Motor neuron (in vitro differentiated cells): ENCODE results near the gene AK9. TPM values are rescaled to one million over a fixed set of nuclear protein-coding genes. Genes with fewer than 3 reads are reported as not detected.

Experiments used
- ATAC-seq, 8 experiments: fragments of 200-7000 bp; cut with Tn5 transposase; replicated peaks in 6 of 8; 2 replicates each; pipeline ENCODE4 v1.8.0; 2021; ENCODE audit warnings: mild to moderate bottlenecking in 8 of 8, moderate library complexity in 8 of 8
- H3K27ac ChIP-seq, 2 donors: fragments of 250-450 bp; sonication (Bioruptor Pico); 2 replicates each; pipeline ENCODE4 v1.9.0; 2021; ENCODE audit warnings: antibody characterized with exemption in 2 of 2, mild to moderate bottlenecking in 2 of 2, moderate library complexity in 1 of 2
- H3K4me1 ChIP-seq, 2 donors: fragments of 250-450 bp; sonication (Bioruptor Pico); replicated peaks in 1 of 2; 2 replicates each; pipeline ENCODE4 v1.6.1; 2021; ENCODE audit warnings: antibody characterized with exemption in 2 of 2, mild to moderate bottlenecking in 2 of 2, moderate library complexity in 1 of 2
- H3K4me3 ChIP-seq, 5 donors: fragments of 250-450 bp; sonication (Bioruptor Pico); 2 replicates each; pipeline ENCODE4 v1.9.0; 2021; ENCODE audit warnings: antibody characterized with exemption in 5 of 5, mild to moderate bottlenecking in 5 of 5, moderate library complexity in 4 of 5
- whole genome bisulfite sequencing, 10 experiments: fragments of 450-650 bp; shearing (Covaris generic); methylation state at CpG; one replicate each; pipeline ENCODE4 v1.0.0; 2022; 5-methylcytosine and 5-hydroxymethylcytosine counted together
- in situ Hi-C, 9 experiments: fragments of 400-800 bp; cut with MboI; loops; one replicate each; pipeline ENCODE4 v1.15.0; 2021; ENCODE audit warnings: low sequenced_read_pairs in 9 of 9, low pct_unique_long_range_greater_than_20kb in 2 of 9; ENCODE audit not compliant: unreplicated experiment in 9 of 9
- total RNA-seq, 8 experiments: library from RNA; unstranded; fragments of 300-600 nt; gene quantifications; 2 replicates each; pipeline versions ENCODE4 v1.2.3 to v1.2.4, GENCODE V29; 2022

Gene AK9
- total RNA-seq, 8 experiments from 2014 or later: 7.0 to 18.1 (median 13.3) TPM

- H3K27ac ChIP-seq: peak within 1 kb of the TSS; percentile 16 to 91
- in situ Hi-C loops: no loop called here
Measured at GRCh38 chr6:109482905-109483734, 207.9 kb downstream of the AK9 start, which contains the start of gene ZBTB24. Gene ZBTB24, minus strand, starts transcription at chr6:109483219. Its CDS starts 1,193 bp downstream, at chr6:109482026.

GRCh38 chr6:109480993-109481480 is 210.0 kb downstream of the AK9 start:
- Histone ChIP-seq H3K4me3 (no peak overlapping the region), H3K27ac (no peak overlapping the region), H3K4me1 (peaks cover 29 to 45% of the 10 kb centered on the region in 2 donors)
- WGBS, 10 experiments: 84 to 100% (median 96%) methylated on average over 1 to 7 of the region's 7 CpGs
- no peak for ATAC-seq
- in situ Hi-C loops: no loop called here

More at GRCh38 chr6:109482905-109483734, 207.9 kb downstream of the AK9 start, which contains the start of gene ZBTB24:
- WGBS, 10 experiments: 0% methylated on average over 5 of the region's 97 CpGs; no CpG with 5 or more reads in 9 of the 10 experiments
- peaks cover 21 to 41% of the 10 kb centered on the region in 2 donors for H3K4me1 ChIP-seq
- peak; percentile 84 to 94 (median 92) for ATAC-seq
- peak within 1 kb of the TSS; percentile 69 to 100 (median 78) for H3K4me3 ChIP-seq

GRCh38 chr6:109478841-109479624 is 212.0 kb downstream of the AK9 start:
- no peak for ATAC-seq
- Histone ChIP-seq H3K4me3 (peak overlapping the region in 1 of 5 donors; percentile 8), H3K27ac (no peak overlapping the region), H3K4me1 (peaks cover 29 to 45% of the 10 kb centered on the region in 2 donors)
- in situ Hi-C loops: no loop called here
- whole genome bisulfite sequencing, 10 experiments: 4 to 79% (median 59%) methylated on average over 2 to 5 of the region's 5 CpGs; no CpG with 5 or more reads in 3 of the 10 experiments

GRCh38 chr6:109478222-109478805 is 212.7 kb downstream of the AK9 start:
- Histone ChIP-seq H3K27ac (no peak overlapping the region), H3K4me1 (peaks cover 29 to 45% of the 10 kb centered on the region in 2 donors), H3K4me3 (no peak overlapping the region)
- in situ Hi-C loops: no loop called here
- 18 to 83% (median 39%) methylated on average over 3 to 9 of the region's 9 CpGs; no CpG with 5 or more reads in 1 of the 10 experiments for WGBS, 10 experiments
- peak in 1 of 8 experiments; percentile 5 for ATAC-seq

GRCh38 chr6:109477725-109478124 is 213.3 kb downstream of the AK9 start:
- Histone ChIP-seq H3K27ac (no peak overlapping the region), H3K4me1 (peaks cover 29 to 45% of the 10 kb centered on the region in 2 donors), H3K4me3 (no peak overlapping the region)
- 0 to 50% (median 6%) methylated on average over 1 to 2 of the region's 2 CpGs; no CpG with 5 or more reads in 3 of the 10 experiments for WGBS, 10 experiments
- in situ Hi-C loops: no loop called here
- ATAC-seq: peak in 1 of 8 experiments; percentile 14

- 56 to 100% (median 100%) methylated on average over 1 of the region's 2 CpGs; no CpG with 5 or more reads in 7 of the 10 experiments for WGBS, 10 experiments
- Histone ChIP-seq H3K27ac (no peak overlapping the region), H3K4me3 (no peak overlapping the region), H3K4me1 (peaks cover 28 to 44% of the 10 kb centered on the region in 2 donors)
- in situ Hi-C loops: no loop called here
- no peak for ATAC-seq
Measured at GRCh38 chr6:109477184-109477583, 213.8 kb downstream of the AK9 start.

GRCh38 chr6:109475625-109476024 is 215.4 kb downstream of the AK9 start:
- in situ Hi-C loops: no loop called here
- Histone ChIP-seq H3K27ac (no peak overlapping the region), H3K4me3 (no peak overlapping the region), H3K4me1 (peaks cover 19 to 30% of the 10 kb centered on the region in 2 donors)
- no peak for ATAC-seq
- WGBS, 10 experiments: 86 to 100% (median 100%) methylated on average over 1 to 2 of the region's 2 CpGs; no CpG with 5 or more reads in 2 of the 10 experiments

- Histone ChIP-seq H3K27ac (no peak overlapping the region), H3K4me1 (peaks cover 14 to 23% of the 10 kb centered on the region in 2 donors), H3K4me3 (no peak overlapping the region)
- no peak for ATAC-seq
- 80 to 100% (median 89%) methylated on average over 2 to 4 of the region's 4 CpGs; no CpG with 5 or more reads in 4 of the 10 experiments for WGBS, 10 experiments
- in situ Hi-C loops: no loop called here
Measured at GRCh38 chr6:109474995-109475394, 216.0 kb downstream of the AK9 start.

- peaks cover 4 to 8% of the 10 kb centered on the region in 2 donors for H3K4me1 ChIP-seq
- WGBS, 10 experiments: 87 to 89% methylated on average over 1 to 3 of the region's 3 CpGs; no CpG with 5 or more reads in 8 of the 10 experiments
- no peak overlapping the region for H3K27ac ChIP-seq
- no peak for ATAC-seq
- no peak overlapping the region for H3K4me3 ChIP-seq
- in situ Hi-C loops: no loop called here
Measured at GRCh38 chr6:109473120-109473519, 217.9 kb downstream of the AK9 start.

- no peak for ATAC-seq
- whole genome bisulfite sequencing, 10 experiments: 83 to 100% (median 96%) methylated on average over 1 to 8 of the region's 9 CpGs; no CpG with 5 or more reads in 2 of the 10 experiments
- Histone ChIP-seq H3K4me1 (peaks cover 0 to under 1% of the 10 kb centered on the region in 2 donors), H3K4me3 (no peak overlapping the region), H3K27ac (no peak overlapping the region)
- in situ Hi-C loops: no loop called here
Measured at GRCh38 chr6:109472132-109472995, 218.6 kb downstream of the AK9 start.

GRCh38 chr6:109471105-109471810 is 219.7 kb downstream of the AK9 start:
- Histone ChIP-seq H3K4me3 (no peak overlapping the region), H3K27ac (no peak overlapping the region), H3K4me1 (no peaks in the 10 kb centered on the region)
- WGBS, 10 experiments: 60 to 100% (median 97%) methylated on average over 1 to 3 of the region's 5 CpGs; no CpG with 5 or more reads in 4 of the 10 experiments
- ATAC-seq: no peak
- in situ Hi-C loops: no loop called here
